DMS53 (cell line): ENCODE results near the gene MCRIP1.

Source experiments
- DNase-seq: peaks from one replicate; lab custom pipeline; 2025; lab: John Stamatoyannopoulos, UW

The MCRIP1 gene

GRCh38 chr17:81803728-81804558 is 29.1 kb downstream of the MCRIP1 start, which contains the start of gene GCGR:
Gene GCGR, plus strand, starts transcription at chr17:81804150. Its CDS starts 4,869 bp downstream, at chr17:81809019.
- DNase-seq, result no peak

- no peak for DNase-seq
These were observed 30.0 kb downstream of the MCRIP1 start for GRCh38 chr17:81802856-81803643.

- no peak for DNase-seq
These were observed 30.9 kb downstream of the MCRIP1 start for GRCh38 chr17:81802048-81802758.

GRCh38 chr17:81801327-81801726 is 31.8 kb downstream of the MCRIP1 start:
- no peak for DNase-seq

- DNase-seq, result peak; percentile 65
These were observed 38.6 kb downstream of the MCRIP1 start for GRCh38 chr17:81794509-81794908.

- no peak for DNase-seq
These were observed 39.0 kb downstream of the MCRIP1 start for GRCh38 chr17:81794074-81794476.

- no peak for DNase-seq
These were observed 40.1 kb downstream of the MCRIP1 start for GRCh38 chr17:81792675-81793615.
